ENCODE results near the gene CPNE5.
"Not testable (repeated sequence)": the region's sequence is repeated elsewhere in the genome, so short reads cannot be mapped to it uniquely, and the experiment has no call there.

Gene CPNE5

GRCh38 chr6:36725581-36725980, 113.7 kb downstream of the CPNE5 start:
- DNase-seq (ENCODE audit: low read depth in 2 of 2) = no peak

GRCh38 chr6:36724514-36725390, 114.5 kb downstream of the CPNE5 start:
- peak in 1 of 2 donors; percentile 13 for DNase-seq (ENCODE audit: low read depth in 2 of 2)

- not testable (repeated sequence) for DNase-seq (ENCODE audit: low read depth in 2 of 2)
Measured at GRCh38 chr6:36723992-36724391, 115.3 kb downstream of the CPNE5 start.

GRCh38 chr6:36722879-36723278, 116.4 kb downstream of the CPNE5 start:
- no peak for DNase-seq (ENCODE audit: low read depth in 2 of 2)

GRCh38 chr6:36722365-36722764, 116.9 kb downstream of the CPNE5 start:
- no peak for DNase-seq (ENCODE audit: low read depth in 2 of 2)

- no peak for DNase-seq (ENCODE audit: low read depth in 2 of 2)
Measured at GRCh38 chr6:36721369-36722140, 117.7 kb downstream of the CPNE5 start.

- no peak for DNase-seq (ENCODE audit: low read depth in 2 of 2)
Measured at GRCh38 chr6:36720251-36721141, 118.7 kb downstream of the CPNE5 start.

- DNase-seq (ENCODE audit: low read depth in 2 of 2) = no peak
Measured at GRCh38 chr6:36719126-36719525, 120.1 kb downstream of the CPNE5 start.

- DNase-seq (ENCODE audit: low read depth in 2 of 2) = no peak
Measured at GRCh38 chr6:36718560-36718959, 120.7 kb downstream of the CPNE5 start.

- DNase-seq (ENCODE audit: low read depth in 2 of 2) = no peak
Measured at GRCh38 chr6:36717871-36718540, 121.2 kb downstream of the CPNE5 start.

GRCh38 chr6:36717231-36717825, 121.9 kb downstream of the CPNE5 start:
- no peak for DNase-seq (ENCODE audit: low read depth in 2 of 2)

- no peak for DNase-seq (ENCODE audit: low read depth in 2 of 2)
Measured at GRCh38 chr6:36716476-36717093, 122.7 kb downstream of the CPNE5 start.

GRCh38 chr6:36715469-36715868, 123.8 kb downstream of the CPNE5 start:
- no peak for DNase-seq (ENCODE audit: low read depth in 2 of 2)

- DNase-seq (ENCODE audit: low read depth in 2 of 2) = no peak
Measured at GRCh38 chr6:36714511-36714910, 124.7 kb downstream of the CPNE5 start.

GRCh38 chr6:36713846-36714245, 125.4 kb downstream of the CPNE5 start:
- DNase-seq (ENCODE audit: low read depth in 2 of 2) = no peak

- DNase-seq (ENCODE audit: low read depth in 2 of 2) = no peak
Measured at GRCh38 chr6:36712816-36713215, 126.4 kb downstream of the CPNE5 start.

- no peak for DNase-seq (ENCODE audit: low read depth in 2 of 2)
Measured at GRCh38 chr6:36706339-36706738, 132.9 kb downstream of the CPNE5 start.

GRCh38 chr6:36704961-36705577, 134.2 kb downstream of the CPNE5 start:
- not testable (repeated sequence) for DNase-seq (ENCODE audit: low read depth in 2 of 2)

- no peak for DNase-seq (ENCODE audit: low read depth in 2 of 2)
Measured at GRCh38 chr6:36703982-36704381, 135.3 kb downstream of the CPNE5 start.

- DNase-seq (ENCODE audit: low read depth in 2 of 2) = no peak
Measured at GRCh38 chr6:36703081-36703606, 136.1 kb downstream of the CPNE5 start.
